GM23338 (cell line): ENCODE results near the gene CHD5.
"Not testable (repeated sequence)": the region's sequence is repeated elsewhere in the genome, so short reads cannot be mapped to it uniquely, and the experiment has no call there.

Experiments used
- CREB1 ChIP-seq: fragments of 250-450 bp; sonication (Bioruptor Pico); IDR thresholded peaks from 2 replicates; pipeline ENCODE4 v1.5.0; 2020; ENCODE audit warnings: low read depth, mild to moderate bottlenecking, moderate library complexity
- CTCF ChIP-seq, 2 experiments: fragments of 200-600 bp in 1 of 2; sonication (generic) in 1 of 2; conservative IDR thresholded peaks; 2 replicates each; pipeline versions ENCODE4 v1.5.1 to v1.6.1; 2016 to 2017; ENCODE audit warnings: antibody characterized with exemption in 2 of 2, low read depth in 2 of 2, mild to moderate bottlenecking in 2 of 2, moderate library complexity in 1 of 2
- EZH2 ChIP-seq: fragments of 200-600 bp; sonication (generic); IDR thresholded peaks from one replicate; pipeline ENCODE4 v1.8.0; 2017; ENCODE audit warnings: antibody characterized with exemption, mild to moderate bottlenecking, low read depth; ENCODE audit not compliant: unreplicated experiment
- POLR2AphosphoS5 ChIP-seq: IDR thresholded peaks from 2 replicates; pipeline ENCODE4 v1.6.1; 2016; ENCODE audit warnings: antibody characterized with exemption, low read depth
- REST ChIP-seq: IDR thresholded peaks from one replicate; pipeline ENCODE4 v1.6.1; 2018; ENCODE audit warnings: antibody characterized with exemption; ENCODE audit not compliant: unreplicated experiment

- not testable (repeated sequence) for TF ChIP-seq POLR2AphosphoS5; EZH2; CTCF (conservative IDR thresholded peaks at IDR 0.05; ENCODE audit: low read depth in 2 of 2); CREB1 (CRISPR knock-in tag); REST
Observed at GRCh38 chr1:6077061-6077460, 103.1 kb downstream of the CHD5 start.
